Gastrocnemius medialis (tissue), 4 donors: ENCODE data around the gene VWA7.

ENCODE experiments used
- CTCF ChIP-seq, 5 experiments: fragments of 450-650 bp in 3 of 5; fragments of 200-600 bp in 2 of 5; sonication (generic) in 2 of 5; IDR thresholded peaks in 4 of 5; conservative IDR thresholded peaks in 1 of 5; 1 replicate in 4 of 5; 2 replicates in 1 of 5; pipeline ENCODE4 v1.5.1; 2016 to 2019; ENCODE audit warnings: antibody characterized with exemption in 5 of 5, mild to moderate bottlenecking in 3 of 5, moderate library complexity in 3 of 5
- POLR2A ChIP-seq, 2 donors: fragments of 450-650 bp; IDR thresholded peaks; one replicate each; pipeline ENCODE4 v1.6.1; 2017; ENCODE audit warnings: antibody characterized with exemption in 2 of 2, mild to moderate bottlenecking in 2 of 2, moderate library complexity in 2 of 2

- TF ChIP-seq CTCF (IDR thresholded peaks at IDR 0.05 in 4 of 5, conservative IDR thresholded peaks at IDR 0.05 in 1 of 5) (no peak), POLR2A (IDR thresholded peaks at IDR 0.05) (no peak)
These were observed 49.1 kb downstream of the VWA7 start for GRCh38 chr6:31727717-31728671.
